ENCODE data around the gene PIGK.
"Not testable (repeated sequence)": the region's sequence is repeated elsewhere in the genome, so short reads cannot be mapped to it uniquely, and the experiment has no call there.

PIGK gene

DNA sequence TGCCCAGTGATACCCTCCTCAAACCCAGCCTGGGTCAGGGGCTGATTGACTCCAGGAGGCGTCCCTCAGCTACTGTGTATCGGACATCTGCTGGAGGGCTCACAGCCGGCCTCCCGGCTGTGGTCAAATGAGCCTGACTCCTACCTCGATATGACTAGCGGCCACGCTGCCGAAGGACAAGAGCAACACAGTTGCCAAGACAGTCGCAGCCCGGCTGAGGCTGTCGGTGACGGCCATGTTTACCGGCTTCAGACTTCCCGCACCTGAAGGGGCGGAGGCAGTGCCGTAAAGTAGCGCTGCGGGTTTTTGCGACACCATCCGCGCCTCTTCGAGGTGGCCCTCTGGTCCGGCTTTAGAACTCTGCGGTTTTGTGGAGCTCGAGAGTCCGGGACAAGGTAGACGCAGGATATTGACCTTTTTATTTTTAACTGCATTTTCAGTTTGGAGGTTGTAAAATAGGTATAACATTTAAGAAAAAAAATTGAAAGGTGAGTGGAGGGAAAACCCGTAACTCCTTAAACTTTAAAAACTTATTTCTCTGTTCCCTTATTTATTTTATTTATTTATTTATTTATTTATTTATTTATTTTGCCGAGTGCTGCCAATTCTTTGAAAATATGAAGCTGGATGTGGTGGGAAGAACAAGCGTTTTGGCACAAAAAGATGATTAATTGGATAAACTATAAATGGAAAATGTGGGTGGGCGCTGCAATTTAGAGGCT lies at the start of gene PIGK:
PIGK (minus strand) TSS at position 265 of the 722 bp plus-strand sequence; CDS start at position 237, 28 bp downstream.
- DNase-seq: peak; percentile 90

DNA sequence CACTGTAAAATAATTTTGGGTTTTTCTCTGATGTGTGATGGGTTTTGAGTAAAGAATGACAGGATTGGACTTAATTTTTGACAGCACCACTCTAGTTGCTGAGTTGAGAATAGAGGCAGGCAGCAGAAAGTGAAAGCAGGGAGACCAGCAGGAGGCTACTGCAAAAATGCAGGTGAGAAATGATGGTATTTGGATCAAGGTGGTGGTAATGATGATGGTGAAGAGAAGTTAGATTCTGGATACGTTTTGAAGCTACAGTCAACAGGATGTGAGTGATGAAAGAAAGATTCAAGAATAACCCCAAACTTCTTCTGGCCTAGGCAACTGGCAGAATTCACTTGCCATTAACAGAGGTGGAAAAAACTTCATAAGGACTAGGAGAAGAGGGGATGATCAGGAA lies 47.8 kb upstream of the PIGK start:
- no peak for DNase-seq

DNA sequence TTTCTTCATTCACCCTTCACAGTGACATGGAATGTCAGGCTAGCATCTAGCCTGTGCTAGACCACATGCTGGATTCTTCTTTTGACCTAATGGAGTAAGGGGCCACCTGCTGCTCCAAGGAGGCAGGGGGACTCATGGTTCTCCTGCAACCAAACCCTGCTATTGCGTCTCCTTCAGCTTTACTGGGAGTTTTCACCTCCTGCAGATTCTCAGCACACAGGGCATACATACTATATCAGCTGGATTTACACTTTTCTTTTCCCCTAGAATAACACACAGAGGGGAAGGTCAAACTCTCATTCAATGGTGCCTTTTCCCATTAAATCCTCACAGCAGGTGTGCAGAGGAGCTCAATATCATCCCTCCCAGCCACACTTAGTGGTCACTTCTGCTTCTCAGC lies 46.0 kb upstream of the PIGK start:
- DNase-seq: no peak

DNA sequence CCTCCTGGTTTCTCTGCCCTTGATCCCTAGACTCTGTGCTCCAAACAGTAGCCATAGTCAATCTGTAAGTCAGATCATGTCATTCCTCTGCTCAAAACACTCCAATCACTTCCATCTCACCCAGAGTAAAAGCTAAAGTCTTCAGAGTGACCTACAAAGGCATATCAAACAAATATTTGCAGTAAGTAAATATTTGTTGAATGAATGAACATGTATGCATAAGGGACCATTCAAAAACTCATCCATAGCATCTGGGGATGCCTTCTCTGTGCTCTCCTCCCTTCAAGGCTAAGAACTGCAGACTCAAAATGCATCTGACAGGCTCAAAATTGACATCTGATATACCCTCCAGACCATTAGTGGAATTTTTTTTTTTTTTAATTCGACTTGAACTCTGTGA lies 44.5 kb upstream of the PIGK start:
- no peak for DNase-seq

DNA sequence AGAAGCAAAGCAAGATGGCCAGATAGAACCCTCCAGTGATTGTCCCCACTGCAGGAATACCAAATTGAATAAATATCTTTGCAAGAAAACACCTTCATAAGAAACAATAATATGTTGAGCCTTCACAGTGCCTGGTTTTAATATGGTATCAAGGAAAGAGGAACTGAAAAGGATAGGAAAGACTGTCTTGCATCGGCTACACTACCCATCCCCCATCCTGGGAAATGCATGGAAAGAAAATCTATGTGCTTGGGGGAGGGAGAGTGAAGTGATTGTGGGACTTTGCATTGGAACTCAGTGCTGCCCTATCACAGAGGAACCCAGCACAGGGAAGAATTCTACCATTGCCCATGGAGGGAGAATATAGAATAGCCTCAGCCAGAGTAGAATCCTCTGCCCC lies 34.0 kb upstream of the PIGK start:
- no peak for DNase-seq

DNA sequence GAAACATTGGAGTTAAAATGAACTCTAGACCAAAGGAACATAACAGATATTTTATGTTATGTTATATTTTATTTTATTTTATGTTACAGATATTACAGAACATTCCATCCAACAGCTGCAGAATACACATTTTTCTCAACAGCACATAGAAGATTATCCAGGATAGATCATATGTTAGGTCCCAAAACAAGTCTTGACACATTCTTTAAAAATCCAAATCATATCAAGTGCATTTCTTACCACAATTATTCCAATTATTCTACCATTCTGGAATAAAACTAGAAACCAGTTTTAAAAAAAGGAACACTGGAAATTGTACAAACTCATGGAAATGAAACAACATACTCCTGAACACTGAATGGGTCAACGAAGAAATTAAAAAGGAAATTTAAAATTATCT lies 30.9 kb upstream of the PIGK start:
- no peak for DNase-seq

DNA sequence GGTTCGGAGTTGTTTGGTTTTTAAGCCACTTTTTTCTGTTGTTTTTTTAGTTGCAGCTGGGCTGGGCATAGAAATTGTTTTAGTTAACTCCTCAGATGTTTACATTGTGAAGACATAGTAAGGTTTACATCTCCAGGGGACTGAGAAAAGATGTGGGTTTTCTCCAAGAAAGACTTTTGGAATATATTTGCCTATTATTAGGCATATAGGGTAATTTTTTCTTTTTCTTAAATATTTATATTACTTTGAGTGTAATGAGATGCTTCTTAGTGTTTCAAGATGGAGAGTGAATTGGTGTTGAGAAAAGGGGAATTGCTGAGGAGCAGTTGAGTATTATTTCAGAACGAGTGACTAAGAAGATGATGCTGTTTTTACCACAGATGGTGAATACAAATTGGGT lies 26.6 kb upstream of the PIGK start:
- DNase-seq: no peak

DNA sequence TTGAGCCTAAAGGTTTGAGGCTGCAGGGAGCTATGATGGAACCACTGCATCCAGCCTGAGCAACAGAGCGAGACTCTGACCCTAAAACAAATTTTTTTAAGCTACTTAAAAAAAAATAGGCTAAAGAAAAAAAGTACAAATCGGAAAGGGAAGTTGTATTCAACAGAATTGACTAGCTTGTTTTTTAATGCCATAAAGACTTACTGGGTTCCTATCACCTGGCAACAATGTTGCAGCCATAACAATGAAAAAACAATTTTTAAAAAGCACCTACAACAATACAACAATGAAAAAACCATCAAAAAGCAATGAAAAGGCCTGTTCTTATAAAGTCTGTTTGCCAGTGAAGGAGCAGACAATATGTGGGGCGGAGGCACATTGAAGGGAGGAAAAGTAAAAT lies 20.1 kb upstream of the PIGK start:
- no peak for DNase-seq

DNA sequence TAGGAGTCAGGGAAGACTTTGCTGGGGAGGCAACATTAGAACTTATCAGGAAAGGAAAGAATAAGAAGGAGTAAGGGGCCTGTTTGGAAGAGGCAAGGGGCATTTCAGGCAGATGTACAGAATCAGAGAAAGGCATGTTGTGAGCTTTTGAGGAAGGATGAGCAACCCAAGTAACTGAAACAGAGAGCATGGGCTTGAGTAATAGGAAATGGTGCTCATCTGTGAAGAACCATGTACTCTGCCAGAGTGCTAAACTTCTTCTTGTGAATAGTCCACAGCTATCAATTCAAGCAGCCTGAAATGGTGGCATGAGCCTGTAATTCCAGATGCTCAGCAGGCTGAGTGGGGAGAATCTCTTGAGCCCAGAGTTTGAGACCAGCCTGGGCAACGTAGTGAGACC lies 19.2 kb upstream of the PIGK start:
- DNase-seq: no peak

DNA sequence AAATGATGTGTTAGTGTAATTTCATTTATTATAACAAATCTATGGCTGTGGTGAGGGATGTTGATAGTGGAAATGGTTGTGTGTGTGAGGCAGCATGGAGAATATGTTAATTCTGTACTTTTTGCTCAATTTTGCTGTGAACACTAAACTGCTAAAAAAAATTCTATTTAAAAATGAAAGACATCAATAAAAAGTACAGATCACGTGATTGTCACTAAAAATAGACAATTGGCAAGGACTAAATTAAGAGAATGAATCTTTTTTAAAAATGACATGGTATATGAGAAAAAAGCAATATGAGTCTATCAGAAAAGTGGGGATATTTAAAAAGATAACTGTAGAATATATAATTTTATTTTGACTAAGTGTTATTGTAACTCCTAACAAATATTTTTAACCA lies 15.7 kb upstream of the PIGK start:
- no peak for DNase-seq

DNA sequence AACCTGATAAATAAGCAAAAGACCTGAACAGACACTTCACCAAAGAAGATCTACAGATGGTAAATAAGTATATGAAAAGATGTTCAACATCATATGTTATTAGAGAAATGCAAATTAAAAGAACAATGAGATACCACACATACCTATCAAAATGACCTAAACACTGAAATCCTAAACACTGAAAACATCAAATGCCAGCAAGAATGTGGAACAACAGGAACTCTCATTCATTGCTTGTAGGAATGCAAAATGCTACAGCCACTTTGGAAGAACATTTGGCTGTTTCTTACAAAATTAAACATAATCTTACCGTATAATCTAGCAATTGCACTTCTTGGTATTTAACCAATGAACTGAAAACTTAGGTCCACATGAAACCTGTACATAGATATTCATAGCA lies 14.9 kb upstream of the PIGK start:
- DNase-seq: no peak

DNA sequence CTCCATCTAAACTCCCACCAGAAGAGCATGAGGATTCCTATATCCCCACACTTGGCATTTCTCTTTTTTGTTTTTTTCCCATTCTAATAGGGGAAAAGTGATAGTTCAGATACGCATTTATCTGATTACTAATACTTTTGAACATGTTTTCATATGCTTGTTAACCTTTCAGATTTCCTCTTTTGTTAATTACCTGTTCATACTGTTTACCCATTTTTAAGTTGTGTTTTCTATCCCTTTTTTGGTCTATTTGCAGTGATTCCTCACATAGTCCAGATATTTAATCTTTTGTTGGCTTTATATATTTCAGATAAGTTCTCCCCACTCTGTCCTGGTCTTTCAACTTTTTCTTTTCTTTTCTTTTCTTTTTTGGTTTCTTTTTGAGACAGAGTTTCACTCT lies 13.6 kb upstream of the PIGK start:
- no peak for DNase-seq

DNA sequence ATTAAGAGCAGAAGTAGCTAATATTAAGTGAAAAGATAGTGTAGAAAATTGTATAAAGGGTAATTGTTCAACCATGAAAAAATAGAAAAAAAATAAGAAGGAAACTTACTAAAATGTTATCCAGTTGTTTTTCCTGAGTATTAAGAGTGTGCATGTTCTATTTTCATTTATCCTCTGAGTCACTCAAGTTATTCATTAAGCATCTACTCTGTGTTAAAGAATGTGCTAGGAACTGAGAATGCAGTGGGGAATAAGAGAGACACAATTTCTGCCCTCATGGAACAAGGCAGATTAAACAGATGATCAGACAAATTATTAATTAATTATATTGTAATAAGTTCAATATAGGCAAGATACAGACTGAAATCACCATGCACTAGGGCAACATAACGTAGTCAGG lies 10.8 kb upstream of the PIGK start:
- no peak for DNase-seq

DNA sequence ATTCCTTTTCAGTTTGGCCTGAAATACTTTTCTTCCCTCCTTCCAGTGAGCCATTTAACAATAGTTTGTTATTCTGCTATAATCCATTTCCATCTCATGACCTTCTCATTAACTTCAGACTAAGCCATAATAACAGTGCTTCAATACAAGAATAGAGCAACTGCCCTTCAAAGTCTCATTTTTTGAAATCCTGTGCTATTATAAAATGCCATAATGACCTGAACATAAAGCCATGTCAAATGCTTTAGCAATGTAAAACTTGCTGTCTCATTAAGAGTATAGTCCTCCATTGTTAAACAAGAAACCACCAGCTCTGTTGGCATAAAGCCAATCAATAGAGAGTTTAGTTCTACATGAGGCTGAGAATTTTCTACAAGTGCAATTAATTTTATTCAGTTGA lies 9.6 kb upstream of the PIGK start:
- no peak for DNase-seq

DNA sequence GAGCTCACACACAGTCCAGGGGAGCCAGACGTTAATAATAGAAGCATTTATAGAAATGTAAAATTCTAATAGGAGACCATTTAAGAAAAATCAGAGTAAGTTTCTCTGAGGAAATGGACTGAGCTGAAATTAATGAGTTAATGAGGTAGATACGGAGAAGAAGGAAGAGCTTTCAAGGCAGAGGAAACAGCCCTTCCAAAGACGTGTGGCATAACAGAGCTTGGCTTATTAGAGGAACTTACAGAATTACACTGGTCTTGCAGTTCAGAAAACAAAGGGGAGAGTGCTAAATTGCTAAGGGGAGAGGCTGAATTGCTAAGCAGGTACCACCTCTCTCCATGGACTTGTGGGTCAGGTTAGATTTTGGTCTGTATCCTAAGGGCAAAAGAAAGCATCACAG lies 8.2 kb upstream of the PIGK start:
- no peak for DNase-seq

DNA sequence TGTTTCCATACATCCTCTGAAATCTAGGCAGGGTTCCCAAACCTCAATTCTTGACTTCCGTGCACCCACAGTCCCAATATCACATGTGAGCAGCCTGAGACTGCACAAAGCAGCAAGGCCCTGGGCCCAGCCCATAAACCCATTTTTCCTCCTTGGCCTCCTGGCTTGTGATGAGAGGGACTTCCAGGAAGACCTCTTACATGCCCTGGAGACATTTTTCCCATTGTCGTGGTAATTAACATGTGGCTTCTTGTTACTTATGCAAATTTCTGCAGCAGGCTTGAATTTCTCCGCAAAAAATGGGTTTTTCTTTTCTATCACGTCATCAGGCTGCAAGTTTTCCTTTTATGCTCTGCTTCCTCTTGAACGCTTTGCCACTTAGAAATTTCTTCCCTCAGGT lies 3.3 kb upstream of the PIGK start:
- DNase-seq: no peak

DNA sequence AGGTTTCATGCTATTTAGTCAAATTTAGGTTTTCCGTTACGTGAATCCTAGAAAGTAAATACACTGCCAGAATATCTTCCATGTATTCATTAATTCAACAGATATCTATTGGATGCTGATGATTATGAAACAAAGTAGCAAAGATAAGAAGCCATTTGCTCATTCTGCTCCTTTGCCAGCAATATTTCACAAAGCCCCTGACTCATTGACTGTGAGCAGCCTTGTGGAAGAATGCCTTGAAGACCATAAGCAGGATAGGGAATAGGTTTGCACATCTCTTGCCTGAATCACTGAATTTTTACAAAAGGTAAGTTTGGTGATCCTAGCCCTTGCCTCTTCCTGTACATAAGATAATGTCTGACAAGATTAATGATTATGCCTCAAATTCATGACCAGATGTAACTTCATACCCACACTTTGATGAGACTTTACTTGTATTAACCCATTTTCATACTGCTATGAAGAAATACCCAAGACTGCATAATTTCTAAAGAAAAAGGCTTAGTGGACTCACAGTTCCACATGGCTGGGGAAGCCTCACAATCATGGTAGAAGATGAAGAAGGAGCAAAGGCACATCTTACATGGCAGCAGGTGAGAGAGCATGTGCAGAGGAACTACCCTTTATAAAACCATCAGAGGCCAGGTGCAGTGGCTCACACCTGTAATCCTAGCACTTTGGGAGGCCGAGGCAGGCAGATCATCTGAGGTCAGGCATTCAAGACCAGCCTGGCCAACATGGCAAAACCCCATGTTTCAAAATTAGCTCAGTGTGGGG lies 1.6 kb upstream of the PIGK start:
- DNase-seq: no peak

DNA sequence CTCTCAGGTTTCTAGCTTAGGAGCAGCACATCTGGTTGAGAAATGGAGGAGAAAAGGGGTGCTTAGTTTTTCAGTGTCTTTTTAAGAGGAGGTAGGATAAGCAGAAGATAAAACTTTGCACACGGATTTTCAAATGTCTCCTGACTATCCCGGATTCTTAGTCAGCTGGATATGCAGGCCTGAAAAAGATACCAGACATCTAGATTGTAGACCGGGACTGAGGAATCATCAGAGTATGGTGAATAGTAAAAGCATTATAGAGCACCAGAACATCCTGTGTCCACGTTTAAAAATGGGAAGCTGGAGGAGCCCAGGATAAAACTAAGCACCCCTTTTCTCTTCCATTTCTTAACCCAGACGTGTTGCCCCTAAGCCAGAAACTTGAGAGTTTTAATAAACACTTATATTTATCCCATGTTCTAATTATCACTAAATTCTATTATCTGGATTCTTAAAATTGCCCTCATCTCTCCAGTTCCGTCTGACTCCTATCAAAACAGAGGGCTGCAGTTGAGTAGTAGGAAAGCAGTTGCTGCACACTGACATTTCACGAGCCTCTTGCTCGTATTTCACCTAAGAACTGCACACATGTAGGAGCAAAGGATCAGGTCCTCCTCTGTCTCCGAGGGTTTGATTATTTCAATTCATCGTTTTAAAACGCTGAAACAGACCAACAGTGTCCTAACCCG lies 609 bp downstream of the PIGK start:
- DNase-seq: no peak

DNA sequence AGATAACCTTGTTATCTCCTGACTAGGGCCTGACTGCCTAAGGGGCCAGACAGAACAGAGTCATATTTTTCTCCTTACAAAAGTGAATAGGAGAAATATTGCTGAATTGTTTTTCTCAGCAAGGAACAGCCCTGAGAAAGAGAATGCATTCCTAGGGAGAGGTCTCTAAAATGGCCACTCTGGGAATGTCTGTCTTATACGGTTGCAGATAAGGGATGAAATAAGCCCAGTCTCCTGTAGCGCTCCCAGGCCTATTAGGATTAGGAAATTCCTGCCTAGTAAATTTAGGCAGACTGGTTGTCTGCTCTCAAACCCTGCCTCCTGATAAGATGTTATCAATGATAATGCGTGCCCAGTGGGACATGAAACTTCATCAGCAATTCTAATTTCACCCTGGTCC lies 15.2 kb downstream of the PIGK start:
- not testable (repeated sequence) for DNase-seq

DNA sequence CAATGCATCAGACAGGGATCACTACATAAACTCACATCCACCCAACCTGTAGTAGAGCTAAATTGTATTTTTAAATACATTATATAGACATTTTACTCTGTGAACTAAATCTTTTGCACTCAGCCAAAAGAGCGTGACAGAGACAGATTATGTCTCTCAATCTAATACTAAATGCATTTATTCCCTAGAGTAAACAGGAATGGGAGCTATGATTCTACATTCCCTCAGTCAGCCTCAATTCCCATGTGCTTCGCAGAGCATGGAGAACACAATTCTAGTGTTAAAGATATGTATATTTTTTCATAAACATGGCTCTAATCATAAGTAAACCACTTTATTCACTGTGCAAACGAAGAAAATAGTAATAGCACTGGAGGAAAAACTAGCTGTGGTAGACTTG lies 16.5 kb downstream of the PIGK start:
- no peak for DNase-seq

DNA sequence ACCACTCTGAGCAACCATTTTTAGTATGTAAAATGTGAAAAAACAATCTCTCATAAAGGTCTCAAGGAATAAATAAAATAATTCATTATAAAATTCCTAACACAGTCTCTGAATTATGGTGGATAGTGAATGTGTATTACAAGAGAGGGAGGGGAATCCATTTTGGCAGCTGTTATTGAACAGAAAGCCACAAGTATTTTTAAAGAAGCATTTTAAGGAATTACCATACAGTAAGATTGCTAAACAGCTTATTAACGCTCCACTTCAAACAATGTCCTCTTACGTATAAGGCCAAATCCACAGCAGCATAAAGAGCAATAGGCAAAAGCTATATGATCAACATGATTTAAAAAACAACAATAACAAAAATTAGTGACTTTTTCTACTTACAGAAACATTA lies 18.4 kb downstream of the PIGK start:
- DNase-seq: no peak

DNA sequence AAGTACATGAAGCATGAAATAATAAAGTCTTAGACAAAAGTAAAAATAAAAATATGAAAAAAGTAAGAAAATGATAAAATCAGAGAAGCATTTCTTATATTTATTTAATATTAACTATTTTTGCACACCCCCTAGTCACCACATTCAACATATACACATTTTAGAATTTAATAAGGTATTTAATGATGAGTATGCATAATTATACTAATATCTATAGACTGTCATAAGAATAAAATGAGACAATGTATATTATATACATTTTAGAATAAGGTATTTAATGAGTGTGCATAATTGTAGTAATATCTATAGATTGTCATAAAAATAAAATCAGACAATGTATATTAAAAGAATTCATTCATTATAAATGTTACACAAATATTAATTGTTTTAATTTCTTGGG lies 18.9 kb downstream of the PIGK start:
- DNase-seq: no peak

DNA sequence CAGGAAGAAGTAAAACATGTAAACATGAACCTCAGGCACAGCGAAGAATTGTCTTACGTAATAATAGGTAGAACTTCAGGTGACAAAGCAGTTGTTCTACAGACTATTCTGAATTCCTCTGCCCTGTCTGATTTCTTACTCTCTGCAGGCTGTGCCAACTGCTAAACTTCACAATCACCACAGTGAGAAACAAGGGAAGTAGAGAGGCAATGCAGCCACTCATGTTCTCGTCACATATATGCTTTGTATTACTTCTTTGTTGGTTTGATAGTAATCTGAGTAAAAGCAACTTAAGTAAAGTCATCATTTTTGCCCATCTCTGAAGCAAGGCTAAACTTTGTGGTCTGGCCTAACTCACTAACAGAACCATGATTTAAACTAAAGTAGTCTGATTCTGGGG lies 21.9 kb downstream of the PIGK start:
- no peak for DNase-seq

DNA sequence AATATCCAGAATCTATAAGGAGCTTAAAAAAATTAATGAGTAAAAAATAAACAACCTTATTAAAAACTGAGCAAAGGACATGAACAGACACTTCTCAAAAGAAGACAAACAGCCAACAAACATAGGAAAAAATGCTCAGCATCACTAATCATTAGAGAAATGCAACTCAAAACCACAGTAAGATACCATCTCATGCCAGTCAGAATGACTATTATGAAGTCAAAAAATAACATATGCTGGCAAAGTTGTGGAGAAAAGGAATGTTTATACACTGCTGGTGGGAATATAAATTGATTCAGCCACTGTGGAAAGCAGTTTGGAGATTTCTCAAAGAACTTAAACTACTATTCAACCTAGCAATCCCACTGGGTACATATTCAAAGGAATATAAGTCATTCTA lies 25.3 kb downstream of the PIGK start:
- no peak for DNase-seq

All from NCI-H1105 (cell line).